ENCODE results near the gene LYPD5.

DNA sequence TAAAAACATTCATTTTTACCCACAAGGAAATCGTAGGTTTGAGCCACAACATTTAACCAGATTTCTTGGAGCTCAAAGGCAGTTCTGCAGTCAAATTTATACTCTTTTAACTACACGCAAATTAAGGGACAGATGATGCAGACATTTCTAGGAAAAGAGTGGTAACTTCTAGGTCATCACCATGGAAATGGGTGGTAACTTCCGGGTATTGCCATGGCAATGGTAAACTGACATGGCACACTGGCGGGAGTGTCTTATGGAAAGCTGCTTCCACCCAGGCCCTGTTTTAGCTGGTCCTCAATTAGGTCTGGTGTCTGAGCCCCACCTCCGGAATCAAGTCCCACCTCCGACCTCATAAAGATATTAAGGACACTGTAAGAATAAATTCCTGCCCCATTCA, 10.4 kb upstream of the LYPD5 start:
- TF ChIP-seq, protein P1, sequence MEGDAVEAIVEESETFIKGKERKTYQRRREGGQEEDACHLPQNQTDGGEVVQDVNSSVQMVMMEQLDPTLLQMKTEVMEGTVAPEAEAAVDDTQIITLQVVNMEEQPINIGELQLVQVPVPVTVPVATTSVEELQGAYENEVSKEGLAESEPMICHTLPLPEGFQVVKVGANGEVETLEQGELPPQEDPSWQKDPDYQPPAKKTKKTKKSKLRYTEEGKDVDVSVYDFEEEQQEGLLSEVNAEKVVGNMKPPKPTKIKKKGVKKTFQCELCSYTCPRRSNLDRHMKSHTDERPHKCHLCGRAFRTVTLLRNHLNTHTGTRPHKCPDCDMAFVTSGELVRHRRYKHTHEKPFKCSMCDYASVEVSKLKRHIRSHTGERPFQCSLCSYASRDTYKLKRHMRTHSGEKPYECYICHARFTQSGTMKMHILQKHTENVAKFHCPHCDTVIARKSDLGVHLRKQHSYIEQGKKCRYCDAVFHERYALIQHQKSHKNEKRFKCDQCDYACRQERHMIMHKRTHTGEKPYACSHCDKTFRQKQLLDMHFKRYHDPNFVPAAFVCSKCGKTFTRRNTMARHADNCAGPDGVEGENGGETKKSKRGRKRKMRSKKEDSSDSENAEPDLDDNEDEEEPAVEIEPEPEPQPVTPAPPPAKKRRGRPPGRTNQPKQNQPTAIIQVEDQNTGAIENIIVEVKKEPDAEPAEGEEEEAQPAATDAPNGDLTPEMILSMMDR (IDR thresholded peaks at IDR 0.05) = no peak
- TF ChIP-seq POLR2AphosphoS5 (IDR thresholded peaks at IDR 0.05) = no peak
- no peak for TF ChIP-seq POLR2A (IDR thresholded peaks at IDR 0.05)

Data from sigmoid colon (tissue), 4 donors.